A549 (cell line): Measurements from ENCODE around the gene TESMIN. TPM values are rescaled to one million over a fixed set of nuclear protein-coding genes. Genes with fewer than 3 reads are reported as not detected.

Source experiments
- ATAC-seq, 2 experiments: fragments of 200-7000 bp in 1 of 2; fragments of >200 bp in 1 of 2; cut with Nextera tagmentation in 1 of 2; cut with Tn5 transposase in 1 of 2; 3 replicates each; pipeline versions ENCODE4 v1.8.0 to v1.9.1; 2018 to 2020; ENCODE audit warnings: mild to moderate bottlenecking in 1 of 2, moderate library complexity in 1 of 2
- CTCF ChIA-PET: fragments of 300-600 bp; sonication (Branson Sonifier 250); formaldehyde crosslinking; extraction: SDS; loops from one replicate; lab custom pipeline; 2021; ENCODE audit warnings: antibody characterized with exemption, inconsistent platforms; lab: Yijun Ruan, JAX
- POLR2A ChIA-PET: fragments of 350-600 bp; formaldehyde crosslinking; extraction: SDS; loops from one replicate; lab custom pipeline; 2021; ENCODE audit warnings: antibody characterized with exemption, inconsistent platforms; lab: Yijun Ruan, JAX
- DNase-seq, 2 experiments: peaks; one replicate each; pipeline versions ENCODE4 v3.0.0 to v3.0.0-alpha.2; 2011 to 2016; ENCODE audit warnings: low read depth in 1 of 2, low spot score in 1 of 2
- FAIRE-seq: peaks from 2 replicates; lab custom pipeline; 2011; peaks lifted over from hg19 to GRCh38; lab: Jason Lieb, UNC
- H3K27ac ChIP-seq, 2 experiments: fragments of >200 bp; sonication (Bioruptor Twin); formaldehyde crosslinking; 3 replicates each; pipeline ENCODE4 v1.5.1; 2016 to 2017
- H3K4me1 ChIP-seq: fragments of >200 bp; sonication (Bioruptor Twin); formaldehyde crosslinking; 3 replicates; pipeline ENCODE4 v1.6.1; 2016
- H3K4me2 ChIP-seq: fragments of >200 bp; sonication (Bioruptor Twin); formaldehyde crosslinking; 3 replicates; pipeline ENCODE4 v1.6.1; 2016
- H3K4me3 ChIP-seq: fragments of >200 bp; sonication (Bioruptor Twin); formaldehyde crosslinking; 3 replicates; pipeline ENCODE4 v1.5.1; 2016
- H3K9me3 ChIP-seq: fragments of >200 bp; sonication (Bioruptor Twin); formaldehyde crosslinking; 3 replicates; pipeline ENCODE4 v1.6.1; 2016
- ATOH8 ChIP-seq: fragments of 250-450 bp; sonication (Bioruptor Pico); IDR thresholded peaks from 2 replicates; pipeline ENCODE4 v1.5.0; 2020; ENCODE audit warnings: low read depth, mild to moderate bottlenecking, moderate library complexity
- CBX8 ChIP-seq: fragments of 200-600 bp; sonication (generic); IDR thresholded peaks from 2 replicates; pipeline ENCODE4 v1.6.1; 2016
- CEBPB ChIP-seq, 2 experiments: fragments of >200 bp in 1 of 2; sonication (Bioruptor Twin) in 1 of 2; formaldehyde crosslinking in 1 of 2; IDR thresholded peaks; 2 replicates each; pipeline ENCODE4 v1.6.1; 2012 to 2016
- CHD4 ChIP-seq: fragments of 200-600 bp; sonication (generic); IDR thresholded peaks from 2 replicates; pipeline ENCODE4 v1.6.1; 2016; ENCODE audit warnings: antibody characterized with exemption, mild to moderate bottlenecking, borderline replicate concordance
- EHF ChIP-seq: fragments of 250-450 bp; sonication (Bioruptor Pico); IDR thresholded peaks from 2 replicates; pipeline ENCODE4 v1.5.0; 2020; ENCODE audit warnings: mild to moderate bottlenecking
- EHMT2 ChIP-seq: fragments of 200-600 bp; sonication (generic); IDR thresholded peaks from 2 replicates; pipeline ENCODE4 v1.6.1; 2016; ENCODE audit warnings: antibody characterized with exemption, low read depth, mild to moderate bottlenecking, moderate library complexity
- EP300 ChIP-seq, 2 experiments: fragments of >200 bp; sonication (Bioruptor Twin); formaldehyde crosslinking; IDR thresholded peaks; 2 replicates in 1 of 2; 3 replicates in 1 of 2; pipeline ENCODE4 v1.6.1; 2016 to 2017
- FOSB ChIP-seq: fragments of 250-450 bp; sonication (Bioruptor Pico); IDR thresholded peaks from 2 replicates; pipeline ENCODE4 v1.5.0; 2020; ENCODE audit warnings: mild to moderate bottlenecking, moderate library complexity
- FOSL2 ChIP-seq, 2 experiments: fragments of 450-650 bp in 1 of 2; fragments of >200 bp in 1 of 2; sonication (Bioruptor Twin) in 1 of 2; formaldehyde crosslinking; IDR thresholded peaks; 2 replicates each; pipeline versions ENCODE4 v1.5.0 to v1.6.1; 2016 to 2020; ENCODE audit warnings: mild to moderate bottlenecking in 1 of 2, moderate library complexity in 1 of 2
- FOXS1 ChIP-seq: fragments of 250-450 bp; sonication (Bioruptor Pico); IDR thresholded peaks from 2 replicates; pipeline ENCODE4 v1.5.0; 2020; ENCODE audit warnings: mild to moderate bottlenecking, moderate library complexity
- HDAC2 ChIP-seq: fragments of 200-600 bp; sonication (generic); IDR thresholded peaks from 2 replicates; pipeline ENCODE4 v1.6.1; 2016
- HMGXB4 ChIP-seq: fragments of 250-450 bp; sonication (Bioruptor Pico); IDR thresholded peaks from 2 replicates; pipeline ENCODE4 v1.5.0; 2021; ENCODE audit warnings: mild to moderate bottlenecking, moderate library complexity, borderline replicate concordance
- HOXB5 ChIP-seq: fragments of 250-450 bp; sonication (Bioruptor Pico); IDR thresholded peaks from 2 replicates; pipeline ENCODE4 v1.5.0; 2020; ENCODE audit warnings: mild to moderate bottlenecking, moderate library complexity
- KDM1A ChIP-seq: fragments of 200-600 bp; sonication (generic); IDR thresholded peaks from 2 replicates; pipeline ENCODE4 v1.6.1; 2016; ENCODE audit warnings: low read depth, mild to moderate bottlenecking
- MAFK ChIP-seq: fragments of 450-650 bp; IDR thresholded peaks from 2 replicates; pipeline ENCODE4 v1.6.1; 2014; ENCODE audit not compliant: partially characterized antibody
- MAZ ChIP-seq: fragments of 150-350 bp; IDR thresholded peaks from 2 replicates; pipeline ENCODE4 v1.6.1; 2014; ENCODE audit warnings: antibody characterized with exemption, low read depth, low read length, borderline replicate concordance
- MYC ChIP-seq: IDR thresholded peaks from 2 replicates; pipeline ENCODE4 v1.6.1; 2012; ENCODE audit warnings: mild to moderate bottlenecking, inconsistent platforms, low read length, improper control_type of control experiment, borderline replicate concordance
- NPAS2 ChIP-seq: fragments of 250-450 bp; sonication (Bioruptor Pico); IDR thresholded peaks from 2 replicates; pipeline ENCODE4 v1.8.0; 2022; ENCODE audit warnings: mild to moderate bottlenecking, moderate library complexity, borderline replicate concordance
- NR3C1 ChIP-seq: fragments of >200 bp; sonication (Bioruptor Twin); formaldehyde crosslinking; IDR thresholded peaks from 3 replicates; pipeline ENCODE4 v1.6.1; 2017
- PHF8 ChIP-seq: fragments of 200-600 bp; sonication (generic); IDR thresholded peaks from 2 replicates; pipeline ENCODE4 v1.6.1; 2016; ENCODE audit warnings: low read depth, mild to moderate bottlenecking, antibody characterized with exemption, moderate library complexity, borderline replicate concordance
- REST ChIP-seq: fragments of 200-600 bp; sonication (generic); IDR thresholded peaks from 2 replicates; pipeline ENCODE4 v1.6.1; 2016; ENCODE audit warnings: antibody characterized with exemption, mild to moderate bottlenecking, moderate library complexity
- RFX5 ChIP-seq: fragments of 450-650 bp; IDR thresholded peaks from 2 replicates; pipeline ENCODE4 v1.7.1; 2014; ENCODE audit warnings: antibody characterized with exemption, mild to moderate bottlenecking, moderate library complexity
- SMC3 ChIP-seq: fragments of >200 bp; sonication (Bioruptor Twin); formaldehyde crosslinking; IDR thresholded peaks from 3 replicates; pipeline ENCODE4 v1.6.1; 2018; ENCODE audit warnings: inconsistent platforms
- SREBF2 ChIP-seq: fragments of 450-650 bp; IDR thresholded peaks from 2 replicates; pipeline ENCODE4 v1.6.1; 2014; ENCODE audit warnings: mild to moderate bottlenecking, moderate library complexity
- ZFP36 ChIP-seq: fragments of 450-650 bp; IDR thresholded peaks from 2 replicates; pipeline ENCODE4 v1.6.1; 2014; ENCODE audit warnings: borderline replicate concordance; ENCODE audit not compliant: partially characterized antibody
- ZNF302 ChIP-seq: fragments of 250-450 bp; sonication (Bioruptor Pico); IDR thresholded peaks from 2 replicates; pipeline ENCODE4 v1.9.0; 2021; ENCODE audit warnings: inconsistent platforms, mild to moderate bottlenecking, moderate library complexity
- WGBS: methylation state at CpG from one replicate; pipeline ENCODE4 v1.1.6; 2017; ENCODE audit errors: missing lambda C conversion rate; 5-methylcytosine and 5-hydroxymethylcytosine counted together
- polyA plus RNA-seq, 4 experiments: library from polyadenylated mRNA; depleted of rRNA in 3 of 4; stranded (reverse); fragments of >200 nt; fragmentation: RNase III in 1 of 4; extraction: RNeasy Plus Mini Kit Qiagen cat#74134 plus additional on column Dnase treatment in 1 of 4; gene quantifications; 2 replicates in 3 of 4; 3 replicates in 1 of 4; pipeline ENCODE4 v1.2.3, GENCODE V29; 2011 to 2017

Gene TESMIN
- polyA plus RNA-seq, 2 of the 4 experiments (the other 2 are of a cell fraction), result 4.5 to 5.2 TPM

GRCh38 chr11:68741463-68741862, 9.9 kb downstream of the TESMIN start (continued):
- TF ChIP-seq HOXB5, result no peak

GRCh38 chr11:68735646-68736045, 15.7 kb downstream of the TESMIN start:
- Histone ChIP-seq H3K27ac (no peak overlapping the region), H3K4me3 (no peak overlapping the region), H3K9me3 (no peaks in the 10 kb centered on the region), H3K4me2 (no peak overlapping the region), H3K4me1 (no peaks in the 10 kb centered on the region)
- ChIA-PET POLR2A (no interaction called here), CTCF (no interaction called here)
- no peak for TF ChIP-seq ZFP36
- no peak for TF ChIP-seq HMGXB4 (CRISPR knock-in tag)
- no peak for TF ChIP-seq MAFK
- TF ChIP-seq CBX8, result no peak
- TF ChIP-seq FOSL2 (IDR thresholded peaks at IDR 0.05), result no peak
- TF ChIP-seq FOSL2 (CRISPR knock-in tag; IDR thresholded peaks at IDR 0.05), result no peak
- no peak for TF ChIP-seq MAZ
- TF ChIP-seq PHF8, result no peak
- TF ChIP-seq ZNF302, result no peak
- TF ChIP-seq EP300 (IDR thresholded peaks at IDR 0.05), result no peak
- TF ChIP-seq KDM1A, result no peak
- no peak for TF ChIP-seq NR3C1
- no peak for TF ChIP-seq FOSB
- TF ChIP-seq CHD4, result no peak
- no peak for TF ChIP-seq EHMT2
- no peak for TF ChIP-seq REST
- TF ChIP-seq NPAS2 (CRISPR knock-in tag), result no peak
- WGBS, result 91% methylated on average over 6 of the region's 6 CpGs
- DNase-seq (no peak), ATAC-seq (no peak; a peak in 1 of 6 replicates), FAIRE-seq (no peak)

- Histone ChIP-seq H3K4me1 (no peaks in the 10 kb centered on the region), H3K4me3 (no peak overlapping the region), H3K9me3 (no peaks in the 10 kb centered on the region), H3K4me2 (no peak overlapping the region), H3K27ac (no peak overlapping the region)
- no peak for DNase-seq
- FAIRE-seq, result no peak
- ATAC-seq, result no peak
- CTCF ChIA-PET, result no interaction called here
- 80% methylated on average over 6 of the region's 6 CpGs for WGBS
- POLR2A ChIA-PET, result no interaction called here
- TF ChIP-seq FOXS1 (CRISPR knock-in tag) (no peak), SMC3 (no peak), MYC (no peak), CBX8 (no peak), HDAC2 (no peak), REST (no peak), RFX5 (no peak), EHF (no peak), ATOH8 (CRISPR knock-in tag) (no peak), CHD4 (no peak), CEBPB (IDR thresholded peaks at IDR 0.05) (no peak), SREBF2 (no peak)
These were observed 16.2 kb downstream of the TESMIN start for GRCh38 chr11:68735125-68735524.
